Stimulated activated CD4-positive, alpha-beta T cell treated with anti-CD3 and anti-CD28 coated beads, TNF-alpha, amount 100 ng/mL, for 1 hour (primary cell): Measurements from ENCODE around the gene IVD.

Experiments used
- DNase-seq, 3 donors: peaks; one replicate each; pipeline ENCODE4 v3.0.0-alpha.2; 2020; ENCODE audit warnings: low read depth in 3 of 3, low spot score in 1 of 3

IVD gene

DNA sequence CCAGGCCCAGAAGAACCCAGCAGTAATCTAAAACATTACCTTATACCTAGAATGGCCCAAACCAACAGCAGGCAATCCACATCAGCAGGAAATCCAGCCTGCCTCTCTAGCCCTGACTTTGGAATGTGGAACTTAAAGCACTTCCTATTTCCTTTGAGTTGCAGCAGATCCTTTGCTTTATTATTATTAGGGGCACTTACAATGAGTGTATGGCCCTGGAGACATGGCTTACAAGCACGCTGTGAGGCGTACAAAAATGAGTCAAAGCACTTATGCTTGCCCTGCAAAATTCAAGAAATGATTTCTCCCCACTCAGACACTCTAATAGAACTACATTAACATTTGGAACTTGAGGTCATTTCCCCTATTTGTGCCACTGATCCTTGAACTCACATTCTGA is 32.6 kb upstream of the IVD start:
- DNase-seq: no peak

DNA sequence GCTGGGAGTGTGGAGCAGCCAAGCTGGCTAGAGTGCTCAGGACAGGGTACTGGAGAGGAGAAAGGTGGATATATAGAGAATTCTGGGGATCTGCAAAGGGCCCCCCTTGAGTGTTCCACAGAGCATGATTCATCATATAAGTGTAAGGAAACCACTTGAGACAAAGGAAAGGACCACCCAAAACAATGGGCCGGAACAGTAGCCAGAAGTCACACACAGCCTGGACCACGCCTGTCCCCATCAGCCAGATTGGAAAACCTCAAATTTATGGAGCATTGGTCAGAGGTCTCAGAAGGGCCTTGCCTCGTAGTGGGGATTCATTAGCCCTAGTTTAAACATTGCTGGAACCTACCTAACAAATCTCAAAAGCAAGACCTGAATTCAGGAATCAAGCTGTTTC is 28.0 kb upstream of the IVD start:
- no peak for DNase-seq

DNA sequence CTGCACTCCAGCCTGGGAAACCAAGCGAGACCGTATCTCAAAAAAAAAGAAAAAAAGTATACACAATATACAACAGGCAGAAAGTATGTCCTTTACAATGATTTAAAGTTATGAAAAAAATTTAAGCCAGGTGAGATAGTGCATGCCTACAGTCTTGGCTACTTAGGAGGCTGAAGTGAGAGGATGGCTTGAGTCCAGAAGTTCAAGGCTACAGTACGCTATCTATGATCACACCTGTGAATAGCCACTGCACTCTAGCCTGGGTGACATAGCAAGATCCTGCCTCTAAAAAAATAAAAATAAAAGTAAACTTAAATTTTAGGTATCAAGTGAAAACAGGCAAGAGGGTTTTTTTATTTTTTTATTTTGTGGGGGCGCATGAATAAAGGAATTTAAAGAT is 26.2 kb upstream of the IVD start:
- DNase-seq: no peak

DNA sequence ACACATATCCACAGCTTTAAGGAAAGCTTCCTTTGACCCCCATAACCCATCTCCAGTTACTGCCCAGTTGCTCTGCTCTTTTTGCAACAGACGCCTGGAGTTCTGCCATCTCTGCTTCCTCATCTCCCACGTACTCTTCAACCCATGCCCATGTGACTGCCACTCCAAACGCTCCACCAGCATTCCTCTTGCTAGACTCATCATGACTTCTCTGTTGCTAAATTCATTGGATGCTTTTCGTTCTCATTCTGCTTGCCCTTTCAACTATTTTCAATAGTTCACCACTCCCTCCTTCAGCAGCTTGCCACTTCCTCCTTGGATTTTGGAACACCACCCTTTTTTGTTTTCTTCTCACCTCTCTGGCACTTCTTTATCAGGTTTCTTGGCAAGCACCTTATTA is 25.7 kb upstream of the IVD start:
- DNase-seq: no peak

DNA sequence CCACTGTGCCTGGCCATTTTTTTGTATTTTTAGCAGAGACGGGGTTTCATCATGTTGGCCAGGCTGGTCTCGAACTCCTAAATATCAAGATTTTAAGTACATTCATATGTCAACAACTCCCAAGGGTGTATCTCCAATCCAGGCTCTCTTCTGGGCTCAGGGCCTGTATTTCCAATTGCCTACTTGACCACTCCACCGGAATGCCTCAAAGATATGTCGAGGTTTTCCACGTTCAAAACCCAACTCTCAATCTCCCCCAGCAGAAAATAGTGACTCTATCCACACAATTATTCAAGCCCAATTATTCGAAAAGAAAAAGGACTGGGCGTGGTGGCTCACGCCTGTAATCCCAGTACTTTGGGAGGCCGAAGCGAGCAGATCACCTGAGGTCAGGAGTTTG is 25.0 kb upstream of the IVD start:
- DNase-seq: no peak

DNA sequence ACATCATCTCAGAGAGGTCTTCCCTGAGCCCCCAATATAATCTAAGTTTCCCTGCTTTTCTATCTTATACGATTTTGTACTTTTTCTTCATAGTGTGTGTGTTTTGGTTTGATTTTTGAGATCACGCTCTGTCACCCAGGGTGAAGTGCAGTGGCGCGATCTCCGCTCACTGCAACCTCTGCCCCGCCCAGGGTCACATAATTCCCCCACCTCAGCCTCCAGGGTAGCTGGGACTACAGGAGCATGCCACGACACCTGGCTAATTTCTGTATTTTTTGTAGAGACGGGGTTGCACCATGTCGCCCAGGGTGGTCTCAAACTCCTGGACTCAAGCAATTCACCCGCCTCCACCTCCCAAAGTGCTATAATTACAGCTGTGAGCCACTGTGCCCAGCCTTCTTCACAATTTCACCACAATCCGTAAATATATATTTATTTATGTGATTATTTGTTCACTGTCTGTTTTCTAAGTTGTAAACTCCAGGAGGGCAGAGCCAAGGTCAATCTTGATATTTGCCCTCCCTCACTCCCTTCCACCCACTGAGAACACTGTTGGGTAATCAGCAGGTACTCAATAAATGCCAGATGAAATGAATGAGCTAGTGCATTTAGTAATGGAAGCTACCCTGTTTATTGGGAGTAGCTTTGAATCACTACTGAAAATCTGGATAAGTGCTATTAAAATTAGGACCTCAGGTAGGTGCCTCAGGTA is 23.6 kb upstream of the IVD start:
- DNase-seq: no peak

DNA sequence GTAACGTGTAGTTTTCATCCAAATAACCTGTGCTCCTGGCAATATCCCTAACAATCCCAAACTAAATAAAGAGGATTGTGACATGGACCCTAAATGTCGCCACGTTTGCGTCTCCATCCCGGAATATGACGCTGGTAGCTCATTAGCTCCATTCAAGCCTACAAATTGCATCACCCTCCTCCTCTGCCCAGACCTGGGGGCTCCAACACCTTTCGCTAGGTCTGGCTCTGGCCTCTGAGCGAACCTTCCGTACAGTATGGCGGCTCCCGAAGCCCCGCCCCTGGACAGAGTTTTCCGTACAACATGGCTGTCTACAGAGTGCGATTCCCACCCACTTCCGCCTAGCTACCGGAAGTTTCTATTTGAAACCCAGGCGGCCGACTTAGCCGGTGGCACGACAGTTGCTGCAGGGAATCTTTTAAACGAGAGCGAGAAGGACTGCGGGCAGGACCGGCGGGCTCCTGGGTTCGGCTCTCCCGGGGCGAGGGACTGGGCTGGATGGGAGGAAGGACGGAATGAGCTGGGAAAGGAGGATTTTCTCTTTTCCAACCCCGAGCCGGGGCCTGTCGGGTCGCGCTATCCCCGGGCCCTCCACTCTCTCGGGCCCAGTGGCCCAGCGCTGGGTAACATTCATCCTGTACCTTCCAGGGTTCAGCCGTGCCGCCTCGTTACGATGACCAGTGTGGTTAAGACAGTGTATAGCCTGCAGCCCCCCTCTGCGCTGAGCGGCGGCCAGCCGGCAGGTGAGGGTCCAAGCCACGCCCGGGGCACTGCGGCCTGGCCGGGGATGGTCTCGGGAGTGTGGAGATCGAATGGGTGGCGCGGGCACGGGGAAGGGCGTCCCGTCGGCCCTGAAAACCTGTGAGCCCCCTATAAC is 22.8 kb upstream of the IVD start, which contains the start of gene KNSTRN:
Gene KNSTRN, plus strand, starts transcription at position 142 of the 877 bp plus-strand sequence. Its CDS starts 115 bp downstream, at position 257.
- DNase-seq: peak; percentile 81 to 89 (median 85)

DNA sequence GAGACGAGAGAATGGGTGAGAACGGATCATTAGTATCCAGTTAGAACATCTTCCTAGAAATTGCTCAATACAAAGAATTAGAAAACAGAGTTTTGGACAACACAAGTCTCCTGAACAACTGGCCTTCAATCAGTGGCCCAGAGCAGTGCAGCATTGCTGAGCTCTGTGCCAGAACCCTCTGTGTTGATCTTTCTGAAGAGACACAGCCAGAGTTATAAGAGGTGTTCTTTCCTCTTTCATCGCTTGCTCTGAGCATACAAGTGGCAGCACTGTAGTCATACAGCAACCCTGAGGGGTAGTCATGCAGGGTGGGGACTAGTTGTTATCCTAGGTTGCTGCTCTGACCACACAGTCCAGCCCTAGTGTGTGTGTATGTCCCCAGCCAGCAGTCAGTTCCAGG is 19.1 kb upstream of the IVD start:
- DNase-seq: no peak

DNA sequence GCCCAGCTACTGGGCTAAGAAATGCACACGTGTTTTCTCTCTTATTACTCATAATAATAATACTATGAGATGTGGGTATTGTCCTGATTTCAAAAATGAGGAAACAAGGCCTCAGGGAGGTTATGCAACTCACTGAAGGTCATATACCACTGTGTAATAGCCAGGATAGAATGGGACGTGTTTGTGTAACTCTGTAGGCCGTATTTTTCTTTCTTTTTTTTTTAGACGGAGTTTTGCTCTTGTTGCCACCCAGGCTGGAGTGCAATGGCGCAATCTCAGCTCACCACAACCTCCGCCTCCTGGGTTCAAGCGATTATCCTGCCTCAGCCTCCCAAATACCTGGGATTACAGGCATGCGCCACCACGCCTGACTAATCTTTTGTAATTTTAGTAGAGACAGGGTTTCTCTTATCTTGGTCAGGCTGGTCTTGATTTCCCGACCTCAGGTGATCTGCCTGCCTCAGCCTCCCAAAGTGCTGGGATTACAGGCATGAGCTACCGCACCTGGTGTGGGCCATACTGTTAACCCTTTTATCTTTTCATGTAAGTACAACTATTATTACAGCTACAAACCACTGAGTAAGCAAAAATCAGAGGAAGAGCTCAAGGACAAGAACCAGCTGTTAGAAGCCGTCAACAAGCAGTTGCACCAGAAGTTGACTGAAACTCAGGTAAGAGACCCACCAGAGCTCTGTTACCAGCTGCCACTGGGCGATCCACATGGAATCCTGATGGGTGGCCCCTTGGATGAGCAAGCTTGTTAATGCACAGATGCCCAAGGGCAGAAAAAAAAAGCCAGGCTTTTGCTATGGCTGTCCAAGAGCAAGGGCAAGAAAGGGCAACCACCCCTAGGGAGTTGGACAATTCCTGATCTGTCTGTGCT is 16.4 kb upstream of the IVD start:
- no peak for DNase-seq

DNA sequence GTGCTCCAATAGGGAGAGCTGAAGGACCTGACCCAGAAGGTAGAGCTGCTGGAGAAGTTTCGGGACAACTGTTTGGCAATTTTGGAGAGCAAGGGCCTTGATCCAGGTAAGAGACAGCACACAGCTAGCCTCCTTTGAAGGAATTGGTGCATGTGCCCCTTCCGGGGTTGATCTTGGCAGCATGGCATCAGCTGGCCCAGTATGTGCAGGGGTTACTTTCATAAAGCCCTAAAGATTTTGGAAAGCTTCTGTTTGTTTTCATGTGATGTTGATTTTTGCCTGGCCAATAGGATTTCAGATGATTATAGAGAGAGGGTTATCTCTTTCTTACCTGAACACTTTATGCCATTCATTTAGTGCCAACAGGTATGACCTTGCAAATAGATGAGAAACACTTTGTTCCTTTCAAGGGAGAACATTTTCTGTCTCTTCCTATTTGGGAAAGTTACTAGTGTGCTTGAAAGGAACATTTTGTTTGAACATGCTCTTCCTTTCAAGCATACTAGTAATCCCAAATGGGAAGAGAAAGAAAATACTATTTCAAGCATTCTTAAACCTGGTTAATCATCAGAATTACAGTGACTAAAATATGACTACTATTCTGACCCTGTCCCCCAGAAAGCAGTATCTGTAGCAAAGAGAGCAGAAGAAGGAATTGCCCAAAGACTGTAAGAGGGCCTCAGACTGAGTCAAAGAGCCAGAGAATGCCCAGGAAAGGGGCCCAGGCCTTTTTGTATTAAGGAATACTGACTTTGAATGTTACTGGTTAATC is 15.6 kb upstream of the IVD start:
- DNase-seq: no peak

DNA sequence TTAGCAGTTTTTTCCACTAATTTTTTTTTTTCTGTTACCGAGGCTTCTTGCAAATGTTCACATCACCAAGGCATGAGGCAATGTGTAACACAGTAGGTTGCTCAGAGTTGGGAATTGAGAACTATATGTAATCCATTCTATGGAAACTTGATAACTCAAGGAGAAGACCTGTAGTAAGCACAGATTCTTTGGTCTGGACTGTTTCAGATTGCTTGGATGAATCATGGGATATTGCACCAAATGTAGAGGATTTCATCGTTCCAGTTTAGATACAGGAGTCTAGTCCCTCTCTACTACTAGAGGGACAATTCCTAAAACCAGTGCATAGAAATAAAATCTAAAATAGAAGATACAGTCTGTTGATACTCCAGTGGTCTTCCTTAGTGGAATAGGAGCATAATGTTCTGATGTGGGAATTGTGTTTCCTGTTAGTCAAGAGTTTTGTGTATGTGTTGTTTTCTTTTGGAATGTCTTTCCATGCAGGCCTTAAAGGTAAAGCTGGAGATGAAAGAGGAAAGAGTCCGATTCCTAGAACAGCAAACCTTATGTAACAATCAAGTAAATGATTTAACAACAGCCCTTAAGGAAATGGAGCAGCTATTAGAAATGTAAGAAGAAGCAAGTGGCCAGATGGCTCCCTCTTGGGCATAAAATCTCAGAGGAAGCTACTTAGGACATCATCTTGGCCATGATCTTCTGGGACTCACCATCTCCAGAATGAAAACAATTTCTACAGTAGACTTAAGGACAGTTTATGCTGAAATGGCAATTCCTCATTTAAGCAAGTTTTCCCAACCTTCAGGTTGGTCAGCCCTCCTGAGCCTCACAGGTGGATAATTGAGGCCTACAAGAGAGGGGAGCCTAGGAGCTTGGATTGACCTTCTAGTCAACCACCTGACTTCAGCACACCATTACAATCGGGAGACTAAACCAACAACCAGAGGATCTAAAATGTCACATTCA is 12.3 kb upstream of the IVD start:
- DNase-seq: no peak

DNA sequence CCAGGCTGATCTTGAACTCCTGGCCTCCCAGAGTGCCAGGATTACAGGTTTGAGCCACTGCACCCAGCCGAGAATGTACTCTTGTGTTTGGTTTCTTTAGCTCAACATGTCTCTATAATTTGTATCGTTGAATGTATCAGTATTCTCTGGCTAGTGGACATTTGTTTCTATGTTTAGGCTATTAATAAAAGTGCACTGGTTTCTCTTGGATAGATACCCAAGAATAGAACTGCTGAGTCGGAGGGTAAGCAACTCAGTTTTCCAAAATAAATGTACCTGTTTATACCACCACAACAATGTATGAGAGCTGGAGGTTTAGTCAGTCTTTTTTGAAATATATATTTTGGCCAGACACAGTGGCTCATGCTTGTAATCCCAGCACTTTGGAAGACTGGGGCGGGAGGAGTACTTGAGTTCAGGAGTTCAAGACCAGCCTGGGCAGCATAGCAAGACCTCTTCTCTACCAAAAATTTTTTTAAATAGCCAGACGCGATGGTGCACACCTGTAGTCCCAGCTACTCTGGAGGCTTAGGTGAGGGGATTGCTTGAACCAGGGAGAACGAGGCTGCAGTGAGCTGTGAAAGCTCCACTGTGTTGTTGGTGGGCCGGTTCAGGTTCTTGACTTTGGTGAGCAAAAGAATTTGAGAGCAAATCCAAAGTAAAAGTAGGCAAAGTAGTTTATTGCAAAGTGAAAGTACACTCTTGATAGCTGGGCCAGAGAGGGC is 7.7 kb upstream of the IVD start:
- DNase-seq: no peak

DNA sequence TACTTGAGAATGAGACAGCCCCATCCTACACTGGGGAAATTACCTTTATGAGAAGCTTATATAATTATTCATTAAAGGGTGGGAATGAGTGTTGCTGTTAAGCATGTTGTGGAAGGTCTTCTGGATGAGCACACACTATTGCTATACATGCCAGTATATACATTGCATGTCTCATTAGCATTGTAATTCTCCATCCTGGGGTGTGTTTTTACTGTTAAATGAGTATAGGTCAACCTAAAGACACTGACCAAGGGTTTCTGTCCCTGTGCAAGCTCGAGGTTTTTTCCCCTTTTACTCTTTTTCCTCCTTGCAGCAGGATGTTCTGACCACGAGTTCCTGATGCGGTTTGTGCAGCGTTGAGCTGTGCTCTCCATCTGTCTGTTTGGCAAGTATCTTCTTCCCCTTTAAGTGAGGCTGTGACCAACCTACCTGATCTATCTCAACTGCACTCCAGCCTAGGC is 7.2 kb upstream of the IVD start:
- no peak for DNase-seq

DNA sequence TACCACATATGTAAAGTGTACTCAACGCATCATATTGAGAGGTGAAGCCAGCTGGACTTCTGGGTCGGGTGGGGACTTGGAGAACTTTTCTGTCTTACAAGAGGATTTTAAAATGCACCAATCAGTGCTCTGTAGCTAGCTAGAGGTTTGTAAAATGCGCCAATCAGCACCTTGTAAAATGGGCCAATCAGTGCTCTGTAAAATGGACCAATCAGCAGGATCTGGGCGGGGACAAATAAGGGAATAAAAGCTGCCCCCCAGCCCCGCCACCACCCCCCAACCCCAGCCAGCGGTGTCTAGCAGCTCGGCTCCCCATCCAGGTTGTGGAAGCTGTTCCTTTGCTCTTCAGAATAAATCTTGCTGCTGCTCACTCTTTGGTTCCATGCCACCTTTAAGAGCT is 6.2 kb upstream of the IVD start:
- no peak for DNase-seq

DNA sequence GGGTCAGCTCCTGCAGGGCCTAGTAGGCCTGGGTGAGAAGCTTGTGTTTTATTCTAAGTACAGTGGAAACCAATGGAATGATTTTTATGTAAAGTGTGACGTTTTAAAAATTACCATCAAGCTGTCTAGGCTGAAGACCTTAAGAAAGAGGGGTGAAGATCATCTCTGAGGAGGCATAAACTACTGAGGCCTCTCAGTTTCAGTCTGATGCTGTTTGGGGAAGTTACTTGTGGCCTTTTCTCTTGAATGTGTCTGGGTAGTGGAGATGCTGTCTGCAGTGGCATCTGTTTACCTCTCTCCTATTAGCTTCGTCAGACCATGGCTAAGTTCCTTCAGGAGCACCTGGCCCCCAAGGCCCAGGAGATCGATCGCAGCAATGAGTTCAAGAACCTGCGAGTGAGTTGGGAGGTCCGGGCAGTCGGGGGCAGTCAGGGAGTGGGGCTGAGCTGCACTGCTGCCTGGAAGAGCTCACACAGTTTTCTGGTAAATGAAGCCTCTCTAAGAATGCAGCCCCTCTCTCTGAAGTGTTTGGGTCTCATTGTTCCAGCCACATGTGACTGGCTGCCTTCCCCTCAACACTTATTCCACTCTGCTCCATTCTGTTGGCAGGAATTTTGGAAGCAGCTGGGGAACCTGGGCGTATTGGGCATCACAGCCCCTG is 1.9 kb downstream of the IVD start:
- DNase-seq: no peak

DNA sequence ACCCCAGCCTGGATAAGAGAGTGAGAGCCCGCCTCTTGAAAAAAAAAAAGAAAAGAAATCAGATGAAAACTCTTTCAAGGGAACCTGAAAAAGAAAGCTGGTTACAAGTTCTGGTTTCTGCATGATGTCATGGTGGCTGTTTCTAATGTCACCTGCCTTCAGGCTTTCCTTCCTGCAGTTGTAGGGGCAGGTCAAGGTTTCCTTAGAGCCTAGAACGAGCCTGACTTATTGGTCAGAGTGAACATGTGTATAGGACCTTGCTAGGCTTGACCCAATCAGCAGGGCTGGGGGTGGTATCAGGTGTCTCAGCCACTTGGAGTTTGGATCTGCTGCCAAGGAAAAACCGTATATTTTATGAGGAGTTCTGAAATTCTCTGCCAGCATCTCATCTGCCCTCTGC is 3.8 kb downstream of the IVD start:
- DNase-seq: no peak

DNA sequence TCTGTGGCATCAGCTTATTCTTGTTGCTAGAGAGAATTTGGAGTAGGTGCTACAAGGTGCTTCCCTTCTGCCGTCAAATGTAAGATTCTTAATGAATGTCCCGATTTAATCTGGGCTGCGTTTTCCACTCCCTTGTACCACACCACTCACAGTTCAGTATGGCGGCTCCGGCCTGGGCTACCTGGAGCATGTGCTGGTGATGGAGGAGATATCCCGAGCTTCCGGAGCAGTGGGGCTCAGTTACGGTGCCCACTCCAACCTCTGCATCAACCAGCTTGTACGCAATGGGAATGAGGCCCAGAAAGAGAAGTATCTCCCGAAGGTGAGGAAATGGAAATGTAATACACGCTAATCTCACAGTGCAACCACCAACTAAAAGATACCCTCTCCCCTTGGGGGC is 4.9 kb downstream of the IVD start:
- DNase-seq: no peak

DNA sequence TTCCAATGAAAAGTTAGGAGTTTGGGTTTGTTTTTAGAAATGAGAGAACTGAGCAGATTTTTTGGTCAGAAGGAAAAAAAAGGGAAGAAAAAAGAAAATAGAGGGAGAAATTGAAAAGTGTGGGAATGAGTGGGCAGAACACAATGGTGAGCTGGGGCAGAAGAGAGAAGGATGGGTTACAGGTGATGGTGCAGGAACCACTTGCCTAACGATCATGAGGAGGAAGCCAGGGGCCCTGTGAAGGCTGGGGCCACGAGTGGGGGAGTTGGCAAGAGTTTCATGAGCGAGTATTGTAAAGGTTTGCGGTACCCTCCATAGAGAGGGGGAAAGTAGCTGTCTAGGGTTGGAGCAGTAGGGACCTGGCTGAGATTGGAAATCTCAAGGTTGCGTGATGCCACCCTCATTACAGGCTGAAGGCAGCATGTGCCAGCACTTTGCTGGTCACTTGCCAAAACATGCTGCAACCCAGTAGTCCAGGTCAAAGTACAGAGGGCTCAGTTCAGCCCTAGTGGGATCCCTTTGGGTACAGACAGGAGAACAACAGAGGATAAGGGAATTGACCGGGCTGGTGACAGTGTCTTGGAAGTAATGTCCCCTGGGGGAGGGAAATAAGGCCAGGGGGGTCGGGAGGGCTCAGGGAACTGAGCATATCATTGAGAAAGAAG is 6.6 kb downstream of the IVD start:
- DNase-seq: no peak
